Measurements from ENCODE around the gene PODN. TPM values are rescaled to one million over a fixed set of nuclear protein-coding genes. Genes with fewer than 3 reads are reported as not detected.

The PODN gene
- total RNA-seq, 4 donors from 2014 or later = 209 to 1,182 (median 700) TPM

DNA sequence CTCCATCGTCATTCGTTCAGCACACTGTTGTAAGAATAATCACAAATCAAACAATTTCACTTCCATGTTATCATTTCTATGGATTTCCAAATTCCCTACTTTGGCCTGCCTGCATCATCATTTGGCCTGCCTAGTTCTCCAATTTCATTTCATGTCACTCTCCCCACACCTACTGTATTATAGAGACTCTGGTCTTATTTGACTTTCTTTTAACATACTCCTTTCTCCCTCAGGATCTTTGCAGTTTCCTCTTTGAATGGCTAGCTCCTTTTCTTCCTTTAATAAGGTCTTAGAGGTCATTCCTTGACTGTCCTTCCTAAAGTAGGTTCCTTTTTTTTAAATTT lies 36.3 kb upstream of the PODN start:
- no peak for DNase-seq (ENCODE audit: low spot score in 2 of 2)
- 53 to 58% methylated on average over 2 of the region's 2 CpGs for WGBS, 2 donors
- peak overlapping the region; percentile 48 to 93 (median 69) for H3K27ac ChIP-seq
- H3K4me3 ChIP-seq = no peak overlapping the region
- H3K36me3 ChIP-seq = peaks cover 0 to 26% (median 0%) of the 10 kb centered on the region in 3 donors
- H3K27me3 ChIP-seq = no peaks in the 10 kb centered on the region
- H3K9me3 ChIP-seq = no peaks in the 10 kb centered on the region
- TF ChIP-seq CTCF (IDR thresholded peaks at IDR 0.05) (no peak), EP300 (IDR thresholded peaks at IDR 0.05) (no peak), POLR2A (IDR thresholded peaks at IDR 0.05) (no peak)
- peaks cover 0 to 44% (median 13%) of the 10 kb centered on the region in 4 donors for H3K4me1 ChIP-seq

DNA sequence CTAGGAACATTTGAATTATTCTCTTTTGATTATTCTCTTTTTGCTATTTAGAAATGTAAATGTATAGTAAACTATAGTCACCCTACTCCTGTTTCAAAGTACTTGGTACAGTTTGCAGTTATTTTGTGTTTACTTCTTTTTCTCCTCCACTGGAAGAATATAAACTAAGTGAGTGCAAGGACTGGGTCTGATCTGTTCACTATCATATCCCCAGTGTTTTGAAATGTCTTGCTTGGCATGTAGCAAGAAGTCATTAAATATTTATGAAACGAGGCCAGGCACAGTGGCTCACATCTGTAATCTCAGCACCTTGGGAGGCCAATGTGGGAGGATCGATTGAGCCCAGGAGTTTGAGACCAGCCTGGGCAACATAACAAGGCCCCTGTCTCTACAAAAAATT lies 35.8 kb upstream of the PODN start:
- TF ChIP-seq EP300 (IDR thresholded peaks at IDR 0.05) = no peak
- TF ChIP-seq POLR2A (IDR thresholded peaks at IDR 0.05) = no peak
- TF ChIP-seq CTCF (IDR thresholded peaks at IDR 0.05) = no peak
- WGBS, 2 donors = 65 to 68% methylated on average over 2 of the region's 2 CpGs
- Histone ChIP-seq H3K9me3 (no peaks in the 10 kb centered on the region), H3K4me3 (no peak overlapping the region), H3K27ac (peak overlapping the region in 2 of 4 donors; percentile 84 to 93), H3K27me3 (no peaks in the 10 kb centered on the region), H3K4me1 (peaks cover 0 to 44% (median 13%) of the 10 kb centered on the region in 4 donors), H3K36me3 (peaks cover 0 to 26% (median 0%) of the 10 kb centered on the region in 3 donors)
- DNase-seq (ENCODE audit: low spot score in 2 of 2) = no peak

GRCh38 chr1:53031732-53032131 lies 30.3 kb upstream of the PODN start:
- peaks cover 0 to under 1% (median 0%) of the 10 kb centered on the region in 4 donors for H3K4me1 ChIP-seq
- no peak overlapping the region for H3K4me3 ChIP-seq
- no peak for DNase-seq (ENCODE audit: low spot score in 2 of 2)
- peaks cover 0 to 37% (median 0%) of the 10 kb centered on the region in 3 donors for H3K36me3 ChIP-seq
- 67 to 74% methylated on average over 1 of the region's 1 CpG for WGBS, 2 donors
- H3K9me3 ChIP-seq = no peaks in the 10 kb centered on the region
- H3K27ac ChIP-seq = no peak overlapping the region
- TF ChIP-seq EP300 (IDR thresholded peaks at IDR 0.05) (no peak), CTCF (IDR thresholded peaks at IDR 0.05) (no peak), POLR2A (IDR thresholded peaks at IDR 0.05) (no peak)
- H3K27me3 ChIP-seq = no peaks in the 10 kb centered on the region

- TF ChIP-seq CTCF (IDR thresholded peaks at IDR 0.05) (no peak), POLR2A (IDR thresholded peaks at IDR 0.05) (no peak), EP300 (IDR thresholded peaks at IDR 0.05) (no peak)
- 81 to 86% methylated on average over 4 of the region's 4 CpGs for WGBS, 2 donors
- Histone ChIP-seq H3K4me1 (peaks cover 0 to 7% (median 0%) of the 10 kb centered on the region in 4 donors), H3K36me3 (peaks cover 0 to 38% (median 0%) of the 10 kb centered on the region in 3 donors), H3K27ac (peak overlapping the region in 1 of 4 donors; percentile 24), H3K4me3 (no peak overlapping the region), H3K9me3 (no peaks in the 10 kb centered on the region), H3K27me3 (no peaks in the 10 kb centered on the region)
- no peak for DNase-seq (ENCODE audit: low spot score in 2 of 2)
These were observed 24.9 kb upstream of the PODN start for GRCh38 chr1:53037159-53037558.

- Histone ChIP-seq H3K4me3 (no peak overlapping the region), H3K9me3 (no peaks in the 10 kb centered on the region), H3K4me1 (peaks cover 0 to 12% (median 0%) of the 10 kb centered on the region in 4 donors), H3K36me3 (peaks cover 0 to 33% (median 0%) of the 10 kb centered on the region in 3 donors), H3K27ac (peak overlapping the region in 1 of 4 donors; percentile 45), H3K27me3 (no peaks in the 10 kb centered on the region)
- TF ChIP-seq EP300 (IDR thresholded peaks at IDR 0.05) (peak in 1 of 2 donors; percentile 19), POLR2A (IDR thresholded peaks at IDR 0.05) (no peak)
- peak in 1 of 2 donors; percentile 57 for DNase-seq (ENCODE audit: low spot score in 2 of 2)
- 65 to 71% methylated on average over 3 of the region's 3 CpGs for WGBS, 2 donors
These were observed 23.4 kb upstream of the PODN start for GRCh38 chr1:53038566-53038965.

DNA sequence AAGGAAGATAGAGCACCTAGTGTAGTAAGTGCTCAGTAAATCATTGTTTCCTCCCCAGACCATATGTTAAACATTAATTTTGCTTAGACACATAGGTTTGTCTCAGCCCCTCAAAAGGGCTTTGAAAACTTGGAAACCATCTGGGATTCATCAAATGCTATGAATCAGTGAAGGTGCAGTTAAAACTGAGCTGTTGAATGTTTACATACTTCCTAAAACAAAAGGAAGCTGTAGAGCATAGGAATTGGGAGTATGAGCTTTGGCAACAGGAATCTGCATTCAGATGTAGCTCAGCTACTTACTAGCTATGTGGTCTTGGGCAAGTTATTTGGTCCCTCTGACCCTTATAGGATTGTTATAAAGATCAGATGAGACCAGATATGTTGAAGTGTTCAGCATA lies 18.7 kb upstream of the PODN start:
- H3K4me1 ChIP-seq = peaks cover 0 to 34% (median 5%) of the 10 kb centered on the region in 4 donors
- H3K27me3 ChIP-seq = no peaks in the 10 kb centered on the region
- peaks cover 0 to 38% (median 0%) of the 10 kb centered on the region in 3 donors for H3K36me3 ChIP-seq
- no peak for DNase-seq (ENCODE audit: low spot score in 2 of 2)
- H3K9me3 ChIP-seq = no peaks in the 10 kb centered on the region
- H3K27ac ChIP-seq = no peak overlapping the region
- H3K4me3 ChIP-seq = no peak overlapping the region
- TF ChIP-seq EP300 (IDR thresholded peaks at IDR 0.05) (no peak), POLR2A (IDR thresholded peaks at IDR 0.05) (no peak), CTCF (IDR thresholded peaks at IDR 0.05) (no peak)

Measured in tibial nerve (tissue), 4 donors.